ENCODE measurements around the gene RAB8B. TPM values are rescaled to one million over a fixed set of nuclear protein-coding genes. Genes with fewer than 3 reads are reported as not detected.

The RAB8B gene
- total and polyA plus RNA-seq, 4 donors, result 3.8 to 26.5 (median 7.6) TPM

DNA sequence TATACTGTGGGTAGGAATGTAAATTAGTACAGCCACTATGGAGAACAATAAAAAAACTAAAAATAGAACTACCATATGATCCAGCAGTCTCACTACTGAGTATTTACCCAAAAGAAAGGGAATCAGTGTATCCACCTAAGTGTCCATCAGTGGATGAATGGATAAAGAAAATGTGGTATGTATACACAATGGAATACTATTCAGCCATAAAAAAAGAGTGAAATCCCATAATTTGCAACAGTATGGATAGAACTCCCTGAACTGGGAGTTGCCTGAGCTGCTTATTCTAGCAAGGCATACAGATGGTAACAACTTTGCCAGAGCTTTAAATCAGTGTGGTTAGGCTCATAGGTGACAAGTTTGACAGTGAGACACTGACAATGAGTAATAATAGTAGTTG, 71.9 kb downstream of the RAB8B start:
- no peak overlapping the region for H3K9ac ChIP-seq (ENCODE audit: low read depth in 1 of 2, low read length in 2 of 2)
- H3K27ac ChIP-seq (ENCODE audit: low read depth in 1 of 2, low read length in 2 of 2), result no peak overlapping the region
- H3K27me3 ChIP-seq (ENCODE audit: control insufficient read depth in 4 of 4, insufficient read depth in 4 of 4, low read length in 3 of 4), result no peaks in the 10 kb centered on the region
- no peak for DNase-seq (ENCODE audit: low spot score)
- H3K9me3 ChIP-seq (ENCODE audit: control insufficient read depth in 4 of 4, low read length in 3 of 4), result no peaks in the 10 kb centered on the region
- TF ChIP-seq NR2F2 (IDR thresholded peaks at IDR 0.05) (no peak), SP1 (IDR thresholded peaks at IDR 0.05) (no peak), FOXA1 (IDR thresholded peaks at IDR 0.05) (no peak), YY1 (IDR thresholded peaks at IDR 0.05) (no peak), GABPA (IDR thresholded peaks at IDR 0.05 in 1 of 2, conservative IDR thresholded peaks at IDR 0.05 in 1 of 2) (no peak), TAF1 (conservative IDR thresholded peaks at IDR 0.05) (no peak), REST (IDR thresholded peaks at IDR 0.05) (no peak), ATF3 (IDR thresholded peaks at IDR 0.05) (no peak), CTCF (IDR thresholded peaks at IDR 0.05; ENCODE audit: low read depth, low read length, missing input control) (no peak), EGR1 (IDR thresholded peaks at IDR 0.05; ENCODE audit: low read depth in 2 of 2) (no peak), RAD21 (IDR thresholded peaks at IDR 0.05) (no peak), HNF4G (IDR thresholded peaks at IDR 0.05) (no peak), HNF4A (conservative IDR thresholded peaks at IDR 0.05) (no peak), RXRA (IDR thresholded peaks at IDR 0.05) (no peak), JUND (IDR thresholded peaks at IDR 0.05) (no peak), MAX (IDR thresholded peaks at IDR 0.05) (no peak), FOXA2 (IDR thresholded peaks at IDR 0.05) (no peak)
- TF ChIP-seq, protein P1, sequence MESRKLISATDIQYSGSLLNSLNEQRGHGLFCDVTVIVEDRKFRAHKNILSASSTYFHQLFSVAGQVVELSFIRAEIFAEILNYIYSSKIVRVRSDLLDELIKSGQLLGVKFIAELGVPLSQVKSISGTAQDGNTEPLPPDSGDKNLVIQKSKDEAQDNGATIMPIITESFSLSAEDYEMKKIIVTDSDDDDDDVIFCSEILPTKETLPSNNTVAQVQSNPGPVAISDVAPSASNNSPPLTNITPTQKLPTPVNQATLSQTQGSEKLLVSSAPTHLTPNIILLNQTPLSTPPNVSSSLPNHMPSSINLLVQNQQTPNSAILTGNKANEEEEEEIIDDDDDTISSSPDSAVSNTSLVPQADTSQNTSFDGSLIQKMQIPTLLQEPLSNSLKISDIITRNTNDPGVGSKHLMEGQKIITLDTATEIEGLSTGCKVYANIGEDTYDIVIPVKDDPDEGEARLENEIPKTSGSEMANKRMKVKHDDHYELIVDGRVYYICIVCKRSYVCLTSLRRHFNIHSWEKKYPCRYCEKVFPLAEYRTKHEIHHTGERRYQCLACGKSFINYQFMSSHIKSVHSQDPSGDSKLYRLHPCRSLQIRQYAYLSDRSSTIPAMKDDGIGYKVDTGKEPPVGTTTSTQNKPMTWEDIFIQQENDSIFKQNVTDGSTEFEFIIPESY (IDR thresholded peaks at IDR 0.05), result no peak
- peaks cover 3 to 9% (median 6%) of the 10 kb centered on the region in 4 donors for H3K36me3 ChIP-seq (ENCODE audit: control insufficient read depth in 4 of 4, insufficient read depth in 3 of 4, low read depth in 1 of 4, low read length in 3 of 4)
- H3K4me1 ChIP-seq (ENCODE audit: control insufficient read depth in 4 of 4, insufficient read depth in 4 of 4, low read length in 3 of 4), result no peaks in the 10 kb centered on the region
- H3K4me3 ChIP-seq (ENCODE audit: low read depth in 1 of 3, low read length in 3 of 3), result no peak overlapping the region
